ENCODE measurements around the gene FBXO3. TPM values are rescaled to one million over a fixed set of nuclear protein-coding genes. Genes with fewer than 3 reads are reported as not detected.

The FBXO3 gene
- total and polyA plus RNA-seq, 2 experiments from 2014 or later = 12.5 to 28.4 TPM

DNA sequence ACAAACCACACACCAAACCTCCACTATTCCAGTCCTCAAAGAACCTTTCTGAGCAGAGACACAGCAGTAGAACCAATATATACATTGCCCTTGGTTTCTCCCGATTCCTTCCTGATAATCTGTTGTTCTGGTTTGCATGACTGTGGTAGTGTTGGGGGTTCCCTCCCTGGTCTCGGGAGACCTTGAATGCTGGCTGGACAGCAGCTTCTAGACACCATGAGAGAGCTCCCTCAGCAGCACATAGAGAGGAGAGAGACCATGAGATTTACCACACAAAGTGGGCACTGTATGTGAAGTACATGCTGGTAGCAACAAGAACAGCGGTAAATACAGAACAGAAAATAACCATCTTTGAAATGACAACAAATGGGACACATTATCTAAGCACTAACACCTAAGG is 76.3 kb downstream of the FBXO3 start (continued):
- no peak for TF ChIP-seq ZNF331 (CRISPR knock-in tag; IDR thresholded peaks at IDR 0.05; ENCODE audit: low read depth)
- TF ChIP-seq, protein P1, sequence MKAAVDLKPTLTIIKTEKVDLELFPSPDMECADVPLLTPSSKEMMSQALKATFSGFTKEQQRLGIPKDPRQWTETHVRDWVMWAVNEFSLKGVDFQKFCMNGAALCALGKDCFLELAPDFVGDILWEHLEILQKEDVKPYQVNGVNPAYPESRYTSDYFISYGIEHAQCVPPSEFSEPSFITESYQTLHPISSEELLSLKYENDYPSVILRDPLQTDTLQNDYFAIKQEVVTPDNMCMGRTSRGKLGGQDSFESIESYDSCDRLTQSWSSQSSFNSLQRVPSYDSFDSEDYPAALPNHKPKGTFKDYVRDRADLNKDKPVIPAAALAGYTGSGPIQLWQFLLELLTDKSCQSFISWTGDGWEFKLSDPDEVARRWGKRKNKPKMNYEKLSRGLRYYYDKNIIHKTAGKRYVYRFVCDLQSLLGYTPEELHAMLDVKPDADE (IDR thresholded peaks at IDR 0.05) = no peak
- TF ChIP-seq, protein P2, sequence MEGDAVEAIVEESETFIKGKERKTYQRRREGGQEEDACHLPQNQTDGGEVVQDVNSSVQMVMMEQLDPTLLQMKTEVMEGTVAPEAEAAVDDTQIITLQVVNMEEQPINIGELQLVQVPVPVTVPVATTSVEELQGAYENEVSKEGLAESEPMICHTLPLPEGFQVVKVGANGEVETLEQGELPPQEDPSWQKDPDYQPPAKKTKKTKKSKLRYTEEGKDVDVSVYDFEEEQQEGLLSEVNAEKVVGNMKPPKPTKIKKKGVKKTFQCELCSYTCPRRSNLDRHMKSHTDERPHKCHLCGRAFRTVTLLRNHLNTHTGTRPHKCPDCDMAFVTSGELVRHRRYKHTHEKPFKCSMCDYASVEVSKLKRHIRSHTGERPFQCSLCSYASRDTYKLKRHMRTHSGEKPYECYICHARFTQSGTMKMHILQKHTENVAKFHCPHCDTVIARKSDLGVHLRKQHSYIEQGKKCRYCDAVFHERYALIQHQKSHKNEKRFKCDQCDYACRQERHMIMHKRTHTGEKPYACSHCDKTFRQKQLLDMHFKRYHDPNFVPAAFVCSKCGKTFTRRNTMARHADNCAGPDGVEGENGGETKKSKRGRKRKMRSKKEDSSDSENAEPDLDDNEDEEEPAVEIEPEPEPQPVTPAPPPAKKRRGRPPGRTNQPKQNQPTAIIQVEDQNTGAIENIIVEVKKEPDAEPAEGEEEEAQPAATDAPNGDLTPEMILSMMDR (conservative IDR thresholded peaks at IDR 0.05; ENCODE audit: low read depth in 2 of 2) = no peak

DNA sequence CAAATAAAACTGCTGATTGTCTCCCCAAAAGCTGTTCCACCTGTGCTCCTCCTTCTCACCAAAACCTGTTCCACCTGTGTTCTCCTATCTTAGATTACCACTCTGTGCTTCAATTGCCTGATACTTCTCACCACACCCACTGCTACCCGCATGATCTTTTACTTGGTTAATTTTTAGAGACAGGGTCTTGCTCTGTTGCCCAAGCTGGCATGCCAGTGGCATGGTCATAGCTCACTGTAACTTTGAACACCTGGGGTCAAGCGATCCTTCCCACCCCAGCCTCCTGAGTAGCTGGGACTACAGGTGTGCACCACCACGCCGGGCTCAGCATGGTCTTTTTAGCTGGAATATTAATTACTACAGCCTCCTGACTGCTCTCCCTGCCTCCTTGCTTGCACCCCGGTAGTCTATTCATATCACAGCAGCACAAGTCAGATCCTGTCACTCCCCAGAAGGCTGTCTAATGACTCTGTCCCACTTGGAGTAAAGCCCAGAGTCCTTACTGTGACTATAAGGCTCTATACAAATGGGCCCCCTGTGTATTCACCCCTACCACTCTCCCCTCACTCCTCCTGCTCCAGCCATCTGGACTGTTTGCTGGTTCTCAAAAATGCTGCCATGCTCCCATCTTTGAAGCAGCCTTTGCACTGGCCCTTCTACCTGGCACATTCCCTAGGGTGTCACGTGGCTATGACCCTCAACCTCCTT is 77.2 kb downstream of the FBXO3 start:
- H3K27me3 Mint-ChIP-seq (ENCODE audit: insufficient read depth, low read depth, poor library complexity) = peaks cover 10% of the 10 kb centered on the region
- Histone ChIP-seq H3K36me3 (ENCODE audit: insufficient read depth) (no peaks in the 10 kb centered on the region), H3K9me2 (ENCODE audit: insufficient read depth) (0 out of 2 replicates have a peak, but pooled peaks cover 4% of the 10 kb centered on the region), H3K4me3 (no peak overlapping the region), H3K4me2 (no peak overlapping the region), H3K27ac (ENCODE audit: low read depth) (no peak overlapping the region), H3K79me2 (replicated peaks; ENCODE audit: insufficient read depth) (no peaks in the 10 kb centered on the region), H3K4me1 (ENCODE audit: insufficient read depth) (peaks cover 29% of the 10 kb centered on the region), H4K20me1 (replicated peaks; ENCODE audit: insufficient read depth) (no peaks in the 10 kb centered on the region), H3F3A (replicated peaks; ENCODE audit: low read depth) (no peaks in the 10 kb centered on the region), H2AFZ (no peak overlapping the region), H3K27me3 (ENCODE audit: insufficient read depth) (peaks cover 10% of the 10 kb centered on the region)
- DNase-seq (ENCODE audit: low spot score) = no peak
- no peak overlapping the region for H3K4me3 Mint-ChIP-seq
- no peaks in the 10 kb centered on the region; the same call in 2 of the 3 replicates for H3K9me3 Mint-ChIP-seq
- peaks cover 33% of the 10 kb centered on the region for H3K4me1 Mint-ChIP-seq
- no peak for ATAC-seq
- no peaks in the 10 kb centered on the region for H3K36me3 Mint-ChIP-seq (ENCODE audit: low read depth)
- H3K27ac Mint-ChIP-seq = no peak overlapping the region
- TF ChIP-seq, protein P2 (conservative IDR thresholded peaks at IDR 0.05; ENCODE audit: low read depth in 2 of 2) = no peak
- TF ChIP-seq JUNB (IDR thresholded peaks at IDR 0.05; ENCODE audit: unreplicated experiment) (no peak), ZNF114 (CRISPR knock-in tag; IDR thresholded peaks at IDR 0.05) (no peak), STAT1 (IDR thresholded peaks at IDR 0.05; ENCODE audit: unreplicated experiment) (no peak), CREB1 (CRISPR knock-in tag; IDR thresholded peaks at IDR 0.05; ENCODE audit: low read depth) (no peak), EZH2 (IDR thresholded peaks at IDR 0.05; ENCODE audit: low read depth, unreplicated experiment) (no peak), POLR2AphosphoS5 (IDR thresholded peaks at IDR 0.05; ENCODE audit: low read depth) (no peak)
- TF ChIP-seq, protein P1 (IDR thresholded peaks at IDR 0.05) = no peak
- TF ChIP-seq, protein P3, sequence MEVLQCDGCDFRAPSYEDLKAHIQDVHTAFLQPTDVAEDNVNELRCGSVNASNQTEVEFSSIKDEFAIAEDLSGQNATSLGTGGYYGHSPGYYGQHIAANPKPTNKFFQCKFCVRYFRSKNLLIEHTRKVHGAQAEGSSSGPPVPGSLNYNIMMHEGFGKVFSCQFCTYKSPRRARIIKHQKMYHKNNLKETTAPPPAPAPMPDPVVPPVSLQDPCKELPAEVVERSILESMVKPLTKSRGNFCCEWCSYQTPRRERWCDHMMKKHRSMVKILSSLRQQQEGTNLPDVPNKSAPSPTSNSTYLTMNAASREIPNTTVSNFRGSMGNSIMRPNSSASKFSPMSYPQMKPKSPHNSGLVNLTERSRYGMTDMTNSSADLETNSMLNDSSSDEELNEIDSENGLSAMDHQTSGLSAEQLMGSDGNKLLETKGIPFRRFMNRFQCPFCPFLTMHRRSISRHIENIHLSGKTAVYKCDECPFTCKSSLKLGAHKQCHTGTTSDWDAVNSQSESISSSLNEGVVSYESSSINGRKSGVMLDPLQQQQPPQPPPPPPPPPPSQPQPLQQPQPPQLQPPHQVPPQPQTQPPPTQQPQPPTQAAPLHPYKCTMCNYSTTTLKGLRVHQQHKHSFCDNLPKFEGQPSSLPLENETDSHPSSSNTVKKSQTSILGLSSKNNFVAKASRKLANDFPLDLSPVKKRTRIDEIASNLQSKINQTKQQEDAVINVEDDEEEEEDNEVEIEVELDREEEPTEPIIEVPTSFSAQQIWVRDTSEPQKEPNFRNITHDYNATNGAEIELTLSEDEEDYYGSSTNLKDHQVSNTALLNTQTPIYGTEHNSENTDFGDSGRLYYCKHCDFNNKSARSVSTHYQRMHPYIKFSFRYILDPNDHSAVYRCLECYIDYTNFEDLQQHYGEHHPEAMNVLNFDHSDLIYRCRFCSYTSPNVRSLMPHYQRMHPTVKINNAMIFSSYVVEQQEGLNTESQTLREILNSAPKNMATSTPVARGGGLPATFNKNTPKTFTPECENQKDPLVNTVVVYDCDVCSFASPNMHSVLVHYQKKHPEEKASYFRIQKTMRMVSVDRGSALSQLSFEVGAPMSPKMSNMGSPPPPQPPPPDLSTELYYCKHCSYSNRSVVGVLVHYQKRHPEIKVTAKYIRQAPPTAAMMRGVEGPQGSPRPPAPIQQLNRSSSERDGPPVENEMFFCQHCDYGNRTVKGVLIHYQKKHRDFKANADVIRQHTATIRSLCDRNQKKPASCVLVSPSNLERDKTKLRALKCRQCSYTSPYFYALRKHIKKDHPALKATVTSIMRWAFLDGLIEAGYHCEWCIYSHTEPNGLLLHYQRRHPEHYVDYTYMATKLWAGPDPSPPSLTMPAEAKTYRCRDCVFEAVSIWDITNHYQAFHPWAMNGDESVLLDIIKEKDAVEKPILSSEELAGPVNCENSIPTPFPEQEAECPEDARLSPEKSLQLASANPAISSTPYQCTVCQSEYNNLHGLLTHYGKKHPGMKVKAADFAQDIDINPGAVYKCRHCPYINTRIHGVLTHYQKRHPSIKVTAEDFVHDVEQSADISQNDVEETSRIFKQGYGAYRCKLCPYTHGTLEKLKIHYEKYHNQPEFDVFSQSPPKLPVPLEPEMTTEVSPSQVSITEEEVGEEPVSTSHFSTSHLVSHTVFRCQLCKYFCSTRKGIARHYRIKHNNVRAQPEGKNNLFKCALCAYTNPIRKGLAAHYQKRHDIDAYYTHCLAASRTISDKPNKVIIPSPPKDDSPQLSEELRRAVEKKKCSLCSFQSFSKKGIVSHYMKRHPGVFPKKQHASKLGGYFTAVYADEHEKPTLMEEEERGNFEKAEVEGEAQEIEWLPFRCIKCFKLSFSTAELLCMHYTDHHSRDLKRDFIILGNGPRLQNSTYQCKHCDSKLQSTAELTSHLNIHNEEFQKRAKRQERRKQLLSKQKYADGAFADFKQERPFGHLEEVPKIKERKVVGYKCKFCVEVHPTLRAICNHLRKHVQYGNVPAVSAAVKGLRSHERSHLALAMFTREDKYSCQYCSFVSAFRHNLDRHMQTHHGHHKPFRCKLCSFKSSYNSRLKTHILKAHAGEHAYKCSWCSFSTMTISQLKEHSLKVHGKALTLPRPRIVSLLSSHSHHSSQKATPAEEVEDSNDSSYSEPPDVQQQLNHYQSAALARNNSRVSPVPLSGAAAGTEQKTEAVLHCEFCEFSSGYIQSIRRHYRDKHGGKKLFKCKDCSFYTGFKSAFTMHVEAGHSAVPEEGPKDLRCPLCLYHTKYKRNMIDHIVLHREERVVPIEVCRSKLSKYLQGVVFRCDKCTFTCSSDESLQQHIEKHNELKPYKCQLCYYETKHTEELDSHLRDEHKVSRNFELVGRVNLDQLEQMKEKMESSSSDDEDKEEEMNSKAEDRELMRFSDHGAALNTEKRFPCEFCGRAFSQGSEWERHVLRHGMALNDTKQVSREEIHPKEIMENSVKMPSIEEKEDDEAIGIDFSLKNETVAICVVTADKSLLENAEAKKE (CRISPR knock-in tag; IDR thresholded peaks at IDR 0.05) = no peak
